ENCODE measurements around the gene CABLES1.

DNA sequence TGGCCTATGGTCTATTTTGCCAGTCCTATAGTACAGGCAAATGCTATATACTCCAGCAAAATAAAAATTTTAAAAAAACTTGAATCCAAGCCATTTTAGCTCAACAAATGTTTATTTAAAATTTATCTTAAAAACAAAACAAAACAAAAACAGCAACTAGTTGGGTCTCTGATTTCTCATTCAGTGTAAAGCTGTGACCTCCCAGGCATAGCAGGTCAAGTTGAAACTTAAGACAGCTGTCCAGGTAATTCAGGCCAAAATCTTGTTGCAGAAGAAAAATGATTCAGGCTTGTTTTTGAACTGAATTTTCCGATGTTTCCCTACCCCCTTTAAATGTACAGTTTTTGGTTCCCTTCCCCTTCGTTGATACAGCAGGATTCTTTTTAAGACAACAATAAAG is 58.5 kb downstream of the CABLES1 start:
- TF ChIP-seq, protein P1, sequence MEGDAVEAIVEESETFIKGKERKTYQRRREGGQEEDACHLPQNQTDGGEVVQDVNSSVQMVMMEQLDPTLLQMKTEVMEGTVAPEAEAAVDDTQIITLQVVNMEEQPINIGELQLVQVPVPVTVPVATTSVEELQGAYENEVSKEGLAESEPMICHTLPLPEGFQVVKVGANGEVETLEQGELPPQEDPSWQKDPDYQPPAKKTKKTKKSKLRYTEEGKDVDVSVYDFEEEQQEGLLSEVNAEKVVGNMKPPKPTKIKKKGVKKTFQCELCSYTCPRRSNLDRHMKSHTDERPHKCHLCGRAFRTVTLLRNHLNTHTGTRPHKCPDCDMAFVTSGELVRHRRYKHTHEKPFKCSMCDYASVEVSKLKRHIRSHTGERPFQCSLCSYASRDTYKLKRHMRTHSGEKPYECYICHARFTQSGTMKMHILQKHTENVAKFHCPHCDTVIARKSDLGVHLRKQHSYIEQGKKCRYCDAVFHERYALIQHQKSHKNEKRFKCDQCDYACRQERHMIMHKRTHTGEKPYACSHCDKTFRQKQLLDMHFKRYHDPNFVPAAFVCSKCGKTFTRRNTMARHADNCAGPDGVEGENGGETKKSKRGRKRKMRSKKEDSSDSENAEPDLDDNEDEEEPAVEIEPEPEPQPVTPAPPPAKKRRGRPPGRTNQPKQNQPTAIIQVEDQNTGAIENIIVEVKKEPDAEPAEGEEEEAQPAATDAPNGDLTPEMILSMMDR (IDR thresholded peaks at IDR 0.05) = no peak
- TF ChIP-seq POLR2A (IDR thresholded peaks at IDR 0.05) = no peak

Data from thyroid gland (tissue), 4 donors.